ENCODE results near the gene EXOC6B. TPM values are rescaled to one million over a fixed set of nuclear protein-coding genes. Genes with fewer than 3 reads are reported as not detected.

The EXOC6B gene
- total RNA-seq, 1 donor from 2014 or later = 31.6 TPM

DNA sequence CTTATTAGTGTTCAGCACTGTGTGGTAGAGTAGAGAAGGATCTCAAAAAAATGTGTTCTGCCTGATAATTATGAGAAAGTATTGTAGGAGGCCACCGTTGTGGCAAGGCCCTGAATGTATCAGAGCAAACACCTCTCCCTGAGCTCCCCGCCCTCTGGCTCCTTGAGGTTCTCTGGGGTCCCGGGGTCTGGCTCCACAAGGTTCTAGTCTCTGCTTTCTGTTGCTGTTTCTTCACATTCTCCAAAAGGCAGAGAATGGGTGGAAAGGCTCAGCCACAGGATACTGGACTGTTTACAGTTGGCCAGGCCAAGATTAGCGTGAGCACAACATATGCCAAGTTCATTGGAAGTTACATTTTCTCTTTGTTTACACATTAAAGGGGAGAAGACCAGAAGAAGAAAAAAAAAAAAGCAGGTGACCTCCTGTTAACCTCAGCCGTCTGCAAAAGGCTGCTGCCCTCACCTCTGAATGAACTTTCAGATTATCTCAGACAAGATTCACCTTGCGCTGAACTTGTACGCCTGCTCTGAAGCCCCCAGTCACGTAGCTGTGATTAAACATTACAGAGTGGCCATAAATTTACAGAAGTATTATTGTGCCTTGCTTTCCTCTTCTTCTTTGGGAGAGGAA is 621.6 kb downstream of the EXOC6B start:
- no peak for ATAC-seq

DNA sequence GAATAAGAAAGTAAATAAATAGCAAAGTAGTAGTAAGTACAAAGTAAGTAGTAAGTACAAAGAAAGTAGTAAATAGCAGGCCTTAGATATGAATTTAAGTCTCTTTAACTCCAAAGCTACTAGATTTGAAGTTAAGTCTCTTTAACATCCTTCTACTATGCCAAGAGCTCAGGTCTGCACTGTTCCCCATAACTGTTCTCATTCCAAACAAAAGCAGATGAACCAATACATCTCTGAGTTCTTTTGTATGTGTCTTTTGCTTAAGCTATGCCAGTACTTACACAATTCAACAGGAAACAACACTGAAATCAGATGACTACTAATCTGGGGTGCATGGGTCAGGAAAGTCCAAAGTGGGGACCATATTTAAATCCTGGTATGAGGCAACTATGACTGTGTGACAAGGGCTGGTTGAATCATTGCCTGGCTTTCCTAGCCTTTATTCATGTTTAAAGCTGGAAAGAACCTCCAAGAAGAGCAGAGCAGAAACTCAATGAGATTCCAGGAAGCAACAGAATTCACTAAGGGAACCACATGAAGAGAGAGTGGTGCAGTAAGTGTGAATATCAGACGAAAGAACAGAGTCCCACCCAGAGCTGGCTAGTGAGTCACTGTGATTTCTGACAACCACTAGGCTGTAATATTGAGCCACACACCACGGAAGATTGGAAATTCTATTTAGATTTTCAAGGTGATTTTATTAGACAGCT is 627.1 kb downstream of the EXOC6B start:
- peak; percentile 90 for ATAC-seq

DNA sequence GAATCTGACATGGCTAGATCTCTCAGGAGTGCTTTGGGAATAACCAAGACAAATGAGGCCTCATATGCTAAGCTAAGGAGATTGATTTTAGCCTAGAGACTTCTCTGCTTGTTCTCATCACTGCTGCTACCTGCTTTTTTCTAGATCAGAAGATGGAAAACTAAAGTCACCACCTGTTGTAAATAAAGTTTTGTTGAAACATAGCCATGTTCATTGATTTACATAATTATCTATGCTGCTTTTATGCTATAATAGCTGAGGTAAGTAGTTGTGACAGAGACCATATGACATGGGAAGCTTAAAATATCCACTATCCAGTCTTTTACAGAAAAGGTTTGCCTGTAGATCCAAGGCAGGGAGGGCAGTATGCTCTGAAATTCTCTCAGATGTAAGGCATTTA is 632.1 kb downstream of the EXOC6B start:
- ATAC-seq = no peak

DNA sequence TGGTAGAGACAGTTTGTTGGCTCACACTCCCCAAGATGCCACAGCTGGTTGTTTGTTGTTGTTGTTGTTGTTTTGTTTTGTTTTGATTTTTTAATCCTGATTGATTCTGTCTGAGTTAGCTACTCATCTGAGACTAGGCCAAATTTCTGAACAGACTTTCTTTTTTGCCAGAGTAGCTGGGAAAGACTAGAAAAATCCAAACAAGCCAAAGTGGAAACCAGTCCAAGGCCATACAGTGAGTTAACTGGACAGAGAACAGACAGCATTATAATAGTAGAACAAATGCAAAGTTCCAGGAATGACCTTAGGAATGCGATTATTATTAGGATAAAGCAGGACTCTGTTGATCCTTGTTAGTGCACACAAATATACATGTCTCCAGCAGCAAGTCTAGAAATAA is 634.4 kb downstream of the EXOC6B start:
- ATAC-seq = no peak

DNA sequence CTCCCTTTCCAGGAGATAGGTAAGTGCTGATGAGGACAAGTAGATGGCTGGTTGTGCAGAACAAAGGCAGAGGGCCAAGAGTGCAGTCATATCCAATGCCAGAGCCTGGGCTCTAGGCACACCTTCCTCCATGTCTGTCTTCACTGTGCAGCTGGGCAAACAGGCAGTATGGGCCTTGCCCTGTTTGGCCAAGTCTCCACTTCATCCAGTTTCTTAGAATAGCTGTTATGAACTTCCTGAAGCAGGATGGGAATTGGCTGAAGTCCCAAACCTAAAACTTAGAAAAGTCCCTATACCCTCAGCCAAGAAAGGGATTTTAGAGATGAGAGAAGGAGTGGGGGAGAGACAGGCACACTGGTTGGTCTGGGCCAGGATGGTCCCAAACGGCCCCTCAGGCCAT is 640.6 kb downstream of the EXOC6B start:
- ATAC-seq = peak; percentile 40

DNA sequence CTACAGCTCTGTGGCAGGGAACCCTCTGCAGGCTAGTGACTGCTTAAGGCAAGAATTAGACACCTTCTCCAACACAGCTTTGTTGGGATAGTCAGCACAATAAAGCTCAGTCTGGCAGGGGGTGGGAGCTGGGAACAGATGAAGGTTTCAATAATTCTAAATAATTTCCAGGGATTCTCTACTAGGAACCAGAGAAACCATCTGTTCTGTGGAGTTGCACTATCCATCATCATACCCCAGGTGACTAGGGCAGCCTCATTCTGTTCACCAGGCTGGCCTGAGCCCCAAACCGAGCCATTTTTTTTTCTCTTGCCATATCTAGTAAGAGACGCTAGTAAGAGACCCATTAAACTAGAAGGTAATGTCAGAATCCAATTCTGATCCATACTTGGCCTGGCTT is 642.4 kb downstream of the EXOC6B start:
- no peak for ATAC-seq

DNA sequence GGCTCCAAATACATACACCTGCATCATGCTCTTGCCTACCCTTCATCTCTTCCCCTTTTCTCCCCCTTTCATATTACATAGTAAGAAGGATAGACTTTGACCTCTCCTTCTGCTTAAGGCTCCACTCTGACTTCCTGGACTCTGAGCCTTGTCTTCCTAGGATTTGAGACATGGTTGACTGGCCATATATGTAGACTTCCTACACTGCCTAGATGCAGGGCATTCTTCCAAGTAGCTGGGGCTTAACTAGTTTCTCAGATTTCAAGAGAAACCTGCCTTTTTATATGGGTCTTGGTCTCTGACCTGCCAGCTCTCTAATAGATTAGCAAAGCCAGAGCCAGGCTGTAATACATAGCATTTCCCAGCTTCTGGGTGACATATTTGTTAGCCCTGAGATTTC is 642.8 kb downstream of the EXOC6B start:
- no peak for ATAC-seq

DNA sequence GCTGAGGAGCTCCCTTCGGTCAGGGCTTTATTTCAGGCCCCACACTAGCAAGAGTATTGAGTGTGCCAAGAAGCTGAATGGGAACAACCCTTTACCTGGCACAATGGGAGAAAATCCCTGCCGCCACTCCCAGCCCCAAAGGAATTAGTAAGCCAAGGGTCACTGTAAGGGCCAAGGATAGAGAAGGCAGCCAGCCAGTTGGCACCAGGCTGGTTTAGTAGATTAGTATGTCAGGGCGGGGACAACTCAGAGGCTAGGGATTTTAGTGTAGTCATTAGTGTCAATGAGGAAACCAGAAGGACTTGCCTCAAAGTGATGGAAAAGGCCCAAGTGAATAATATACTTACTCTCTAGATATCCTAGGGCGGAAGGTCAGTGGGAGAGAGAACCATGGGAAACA is 643.3 kb downstream of the EXOC6B start:
- ATAC-seq = peak; percentile 94

DNA sequence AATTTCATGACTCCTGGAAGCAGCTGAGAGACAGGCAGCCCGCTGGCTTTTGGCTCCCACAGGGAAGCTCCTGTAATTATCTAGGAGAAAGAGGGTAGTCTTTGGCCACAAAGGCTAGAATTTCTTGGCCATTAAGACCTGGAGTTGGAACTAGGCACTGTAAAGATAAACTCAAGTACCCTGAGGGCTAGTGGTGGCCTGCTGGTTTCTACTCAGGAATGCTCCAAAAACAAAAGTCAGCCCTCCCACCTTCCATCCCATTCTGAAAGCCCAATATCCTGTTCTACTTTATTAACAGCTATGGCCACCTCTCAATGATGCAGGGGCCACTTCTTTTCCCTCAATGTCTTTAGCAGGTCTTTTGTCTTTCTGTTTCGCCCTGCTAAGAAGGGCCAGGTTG is 644.2 kb downstream of the EXOC6B start:
- ATAC-seq = no peak

DNA sequence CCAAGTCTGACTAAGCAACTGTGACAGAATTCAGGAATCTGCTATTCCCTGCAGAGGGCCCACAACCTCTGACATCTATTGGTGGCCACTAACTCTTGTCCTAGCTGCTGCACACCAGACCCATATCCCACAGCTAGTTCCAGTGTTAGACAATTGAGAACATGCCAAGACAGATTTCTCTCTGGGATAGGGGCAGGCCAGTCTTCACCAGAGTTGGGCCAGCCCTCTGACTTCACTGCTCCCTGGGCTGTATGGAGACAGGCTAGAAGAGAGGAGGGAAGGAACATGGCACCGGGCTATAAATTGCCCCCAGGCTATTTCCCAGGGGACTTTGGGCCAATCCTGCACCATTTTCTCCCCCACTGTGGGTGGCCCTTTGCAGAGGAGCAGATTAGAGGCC is 645.5 kb downstream of the EXOC6B start:
- ATAC-seq = no peak

DNA sequence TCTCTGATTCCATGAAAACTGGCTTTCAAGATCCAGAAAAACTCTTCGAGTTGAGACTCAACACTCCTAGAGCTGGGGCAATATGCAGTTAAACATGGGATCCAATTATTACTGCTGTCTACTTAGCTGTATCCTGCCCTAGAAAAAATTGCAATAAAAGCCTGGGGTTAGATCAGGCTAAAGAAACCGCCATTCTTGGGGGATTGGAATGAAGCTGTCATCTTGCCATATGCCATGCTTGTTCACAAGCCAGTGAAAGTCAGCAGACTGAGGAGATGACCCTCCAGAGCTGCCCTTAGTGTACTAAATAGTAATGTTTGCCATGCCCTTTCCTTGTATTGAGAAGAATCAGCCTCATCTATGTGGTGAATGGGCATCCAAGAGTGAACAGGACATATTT is 647.3 kb downstream of the EXOC6B start:
- no peak for ATAC-seq

DNA sequence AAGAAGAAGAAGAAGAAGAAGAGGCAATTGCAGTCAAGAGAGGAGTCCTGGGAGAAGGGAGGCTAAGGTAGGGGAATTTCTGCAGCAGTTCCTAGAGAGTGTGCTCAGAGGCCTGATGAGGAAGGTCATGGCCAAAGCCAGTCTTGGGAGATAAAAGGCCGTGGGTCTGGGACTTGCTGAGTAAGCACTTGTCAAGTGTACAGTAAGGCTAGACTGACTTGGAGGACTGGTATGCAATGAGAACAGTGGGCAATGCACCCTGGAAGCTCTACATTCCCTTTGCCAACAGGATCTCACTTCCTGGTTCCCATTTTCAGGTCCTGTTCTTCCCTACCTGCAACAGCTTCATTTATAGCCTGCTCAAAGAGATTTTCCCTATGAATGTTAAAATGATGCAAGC is 649.6 kb downstream of the EXOC6B start:
- no peak for ATAC-seq

DNA sequence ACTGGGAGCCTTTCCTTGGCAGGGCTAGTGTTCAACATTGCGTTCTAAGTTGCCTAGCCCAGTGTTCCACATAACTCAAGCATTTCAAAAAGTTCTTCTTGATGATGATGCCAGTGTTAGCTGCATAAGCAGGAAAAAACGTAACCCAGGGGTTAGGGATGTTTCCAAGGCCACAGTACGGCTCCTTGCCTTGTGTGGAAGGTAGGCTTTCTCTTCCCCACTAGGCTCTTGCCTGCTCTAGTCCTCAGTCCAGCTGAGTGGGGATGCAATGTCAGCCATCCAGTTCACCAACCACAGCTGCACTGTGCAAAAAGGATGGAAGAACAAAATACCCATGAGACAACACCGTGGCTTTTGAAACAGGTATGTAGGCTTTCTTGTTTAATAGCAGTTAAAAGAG is 650.2 kb downstream of the EXOC6B start:
- no peak for ATAC-seq

DNA sequence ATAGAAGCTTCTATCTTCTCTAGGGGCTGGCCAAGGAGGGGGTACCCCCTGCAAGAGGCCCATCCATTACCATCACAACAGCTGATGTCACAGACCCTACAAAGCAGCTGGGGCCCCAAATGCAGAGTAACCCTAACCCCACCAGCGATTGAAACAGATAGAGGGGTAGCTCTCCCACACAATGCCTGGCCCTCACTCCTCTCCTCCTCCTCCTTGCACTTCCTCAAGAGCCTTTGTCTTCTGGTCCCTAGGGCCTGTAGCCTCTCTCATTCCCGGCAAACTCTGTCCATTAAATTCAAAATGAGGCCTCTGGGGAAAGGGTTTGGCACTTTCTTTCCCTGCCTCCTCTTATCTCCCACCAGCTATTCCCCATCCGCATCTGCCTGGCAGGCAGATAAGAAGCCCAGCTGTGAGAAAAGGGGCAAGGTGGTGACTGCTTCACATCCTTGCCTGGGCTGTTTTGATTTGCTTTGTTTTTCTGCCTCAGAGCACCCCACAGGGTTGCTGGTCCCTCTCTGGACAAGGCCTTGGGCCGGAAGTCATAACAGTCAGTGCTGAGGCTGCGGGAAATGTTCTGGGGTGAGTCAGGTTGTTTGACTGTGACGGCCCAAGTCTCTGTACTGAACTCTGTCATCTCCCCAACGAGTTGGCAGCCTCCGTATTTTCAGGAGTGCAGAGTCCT is 652.1 kb downstream of the EXOC6B start:
- no peak for ATAC-seq

DNA sequence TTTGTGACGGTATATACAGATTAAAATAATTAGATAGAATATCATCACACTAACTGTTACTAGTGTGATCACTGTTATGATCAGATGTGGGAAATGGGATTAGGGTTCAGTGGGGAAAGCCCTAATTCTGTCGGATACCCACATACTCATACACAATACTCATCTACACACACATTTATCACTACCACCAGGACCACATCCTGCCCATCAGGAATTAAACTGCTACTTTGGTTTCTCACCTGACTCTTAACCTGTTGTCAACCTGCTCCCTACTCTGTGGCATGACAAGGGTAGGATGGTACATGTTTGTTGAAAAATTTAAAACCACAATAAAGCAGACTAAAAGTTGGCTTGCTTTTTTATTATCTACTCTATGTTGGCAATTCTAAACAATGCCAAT is 653.4 kb downstream of the EXOC6B start:
- no peak for ATAC-seq

DNA sequence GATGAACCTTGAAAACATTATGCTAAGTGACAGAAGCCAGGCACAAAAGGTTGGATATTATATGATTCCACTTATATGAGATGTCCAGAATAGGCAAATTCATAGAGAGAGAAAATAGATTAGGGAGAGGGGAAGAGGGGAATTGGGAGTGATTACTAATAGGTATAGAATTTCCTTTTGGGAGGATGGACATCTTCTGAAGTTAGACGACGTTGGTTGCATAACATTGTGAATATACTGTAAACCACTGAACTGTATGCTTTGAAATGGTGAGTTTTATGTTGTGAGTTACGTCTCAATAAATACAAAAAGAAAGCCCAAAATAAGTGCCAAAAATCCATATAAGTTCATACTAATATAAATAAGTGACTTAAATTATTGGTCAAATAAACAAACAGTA is 659.6 kb downstream of the EXOC6B start:
- ATAC-seq = no peak

DNA sequence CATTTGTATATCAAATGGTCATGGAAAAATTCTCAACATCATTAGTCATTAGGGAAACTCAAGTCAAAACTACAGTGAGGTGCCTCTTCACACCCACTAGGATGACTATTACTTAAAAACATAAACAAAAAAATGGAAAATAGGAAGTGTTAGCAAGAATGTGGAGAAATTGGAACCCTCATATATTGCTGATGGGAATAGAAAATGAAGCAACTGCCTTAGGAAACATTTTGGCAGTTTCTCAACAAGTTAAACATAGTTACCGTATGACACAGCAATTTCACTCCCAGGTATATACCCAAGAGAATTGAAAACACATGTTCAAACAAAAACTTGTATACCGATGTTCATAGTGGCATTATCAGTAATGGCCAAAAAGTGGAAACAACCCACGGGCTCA is 660.0 kb downstream of the EXOC6B start:
- no peak for ATAC-seq

DNA sequence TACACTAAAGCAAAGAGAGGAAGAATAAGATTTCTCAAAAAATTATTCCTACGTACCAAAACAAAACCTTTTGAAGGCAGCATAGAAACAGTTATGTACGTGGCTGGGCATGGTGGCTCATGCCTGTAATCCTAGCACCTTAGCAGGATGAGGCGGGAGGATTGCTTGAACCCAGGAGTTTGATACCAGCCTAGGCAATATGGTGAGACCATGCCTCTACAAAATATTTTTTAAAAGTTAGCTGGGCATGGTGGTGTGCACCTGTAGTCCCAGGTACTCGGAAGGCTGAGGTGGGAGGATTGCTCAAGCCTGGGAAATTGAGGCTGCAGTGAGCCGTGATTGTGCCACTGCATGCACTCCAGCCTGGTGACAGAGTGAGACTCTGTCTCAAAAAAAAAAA is 663.3 kb downstream of the EXOC6B start:
- ATAC-seq = no peak

DNA sequence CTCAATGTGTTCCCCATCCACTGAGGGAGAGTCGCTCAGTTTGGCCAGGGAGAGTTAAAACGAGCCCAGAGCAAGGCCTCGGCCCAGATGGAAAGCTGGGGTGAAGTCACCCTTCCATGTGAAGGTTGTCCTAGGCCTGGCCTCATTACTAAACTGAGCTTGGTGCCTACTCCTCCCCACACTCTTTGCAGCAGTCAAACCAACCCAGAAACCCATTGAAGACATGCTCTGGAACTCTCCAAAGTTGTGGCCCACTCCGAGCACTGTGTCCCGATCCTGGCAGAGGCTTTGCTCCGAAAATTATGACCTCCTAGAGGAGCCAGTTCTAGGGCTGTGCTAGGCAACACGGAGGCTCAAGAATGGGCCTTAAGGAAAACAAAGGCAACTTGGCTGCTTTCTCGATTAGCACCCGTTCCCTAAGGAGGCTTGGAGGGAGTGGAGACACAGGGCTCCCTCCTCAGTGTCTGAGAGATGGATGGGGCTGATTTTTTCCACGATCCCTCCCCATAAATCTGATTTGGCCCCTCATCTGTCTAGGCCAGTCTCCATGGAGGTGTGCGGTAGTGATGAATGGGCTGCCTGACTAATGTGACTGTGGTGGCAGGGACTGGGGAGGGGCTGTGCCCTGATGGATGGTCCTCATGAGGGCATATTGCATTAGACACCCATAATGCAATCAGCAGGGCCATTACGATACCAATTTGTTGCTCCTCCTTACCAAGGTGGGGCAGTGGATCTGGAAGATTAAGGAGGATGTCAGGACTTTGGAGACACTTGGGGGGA is 666.4 kb downstream of the EXOC6B start:
- no peak for ATAC-seq

DNA sequence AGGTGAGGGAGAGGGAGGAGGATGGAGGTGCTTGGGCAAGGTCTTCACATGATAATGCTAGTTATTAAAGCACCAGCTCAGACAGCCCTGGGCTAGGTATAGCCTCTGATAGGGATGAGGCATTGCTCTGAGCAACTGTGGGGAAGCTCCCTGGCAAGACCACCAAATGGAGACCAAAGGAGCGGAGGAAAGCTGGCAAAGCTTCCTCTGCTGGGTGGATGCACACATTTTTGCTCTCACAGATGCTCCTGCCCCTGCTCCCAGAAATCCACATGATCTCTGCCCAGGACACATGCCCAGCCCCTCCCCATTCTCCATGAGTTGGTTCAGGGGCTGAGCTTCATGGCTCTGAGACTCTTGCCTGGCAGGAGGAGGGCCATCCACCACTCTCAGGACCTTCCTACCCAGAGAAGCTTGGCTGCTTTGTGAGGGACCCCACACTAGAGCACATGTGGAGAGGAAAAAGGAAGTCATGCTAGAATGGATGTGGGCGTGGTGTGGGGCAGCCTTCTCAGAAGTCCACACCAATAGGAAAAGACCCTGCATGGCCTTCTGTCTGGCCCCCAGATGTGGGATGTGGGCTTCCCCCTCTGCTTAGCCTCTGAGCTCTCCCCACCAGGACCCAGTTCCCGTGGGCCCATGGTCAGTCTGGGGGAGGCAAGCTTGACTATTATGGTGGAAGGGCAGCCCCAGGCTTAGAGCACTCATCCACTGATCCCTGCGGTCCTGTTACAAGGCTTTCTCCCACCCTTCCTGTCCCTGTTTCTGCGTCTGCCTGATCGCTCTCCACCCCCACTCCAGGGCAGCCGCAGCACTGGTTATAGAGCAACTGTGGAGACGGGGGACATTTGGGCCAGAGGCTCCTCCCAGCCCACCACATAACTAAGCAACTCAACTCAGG is 667.7 kb downstream of the EXOC6B start:
- ATAC-seq = no peak

DNA sequence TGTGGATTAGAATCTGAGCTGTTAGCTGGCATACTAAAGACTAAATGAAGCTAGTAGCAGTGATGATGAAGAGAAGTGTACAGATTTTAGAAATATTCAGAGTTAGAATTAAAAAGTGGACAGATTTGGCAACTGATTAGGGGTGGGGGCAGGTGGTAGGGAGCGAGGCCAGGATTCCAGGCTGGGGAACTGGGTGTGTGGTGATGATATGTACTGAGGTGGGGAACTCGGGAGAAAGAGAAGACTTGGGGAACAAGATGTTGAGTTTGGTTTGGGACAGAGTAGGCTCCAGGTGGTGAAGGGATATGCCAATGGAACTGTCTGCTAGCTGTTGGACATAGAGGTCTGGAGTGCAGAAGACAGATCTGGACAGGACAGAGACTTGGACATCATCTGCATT is 669.0 kb downstream of the EXOC6B start:
- no peak for ATAC-seq

DNA sequence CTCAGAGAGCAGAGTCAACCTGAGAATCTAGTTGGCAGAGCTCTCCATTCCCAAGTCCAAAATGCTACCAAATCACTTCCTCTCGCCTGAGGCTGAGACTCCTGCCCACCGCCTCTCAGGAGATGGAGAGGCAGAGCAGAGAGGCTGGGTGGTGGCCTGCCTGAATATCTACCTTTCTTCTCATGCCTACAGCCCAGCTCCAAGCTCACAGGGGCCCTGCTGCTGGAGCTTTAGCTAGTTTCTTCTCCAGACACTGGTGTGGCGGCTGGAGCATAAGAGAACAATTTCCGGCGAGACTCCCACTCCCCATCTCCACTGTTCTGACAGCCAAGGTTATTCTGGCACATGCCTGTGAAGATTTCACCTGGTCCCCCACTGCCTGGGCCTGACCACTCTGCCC is 670.1 kb downstream of the EXOC6B start:
- no peak for ATAC-seq

Measured in esophagus mucosa (tissue), 1 donor.